Measurements from ENCODE around the gene FOXK1.

The FOXK1 gene

GRCh38 chr7:4745971-4746919, 64.2 kb downstream of the FOXK1 start:
- Histone ChIP-seq H3K36me3 (ENCODE audit: insufficient read depth) (peaks cover 6% of the 10 kb centered on the region), H3K9ac (peak overlapping the region; percentile 44), H3K79me2 (ENCODE audit: insufficient read depth, low read depth) (peaks cover 79% of the 10 kb centered on the region), H3K4me3 (IDR thresholded peaks at IDR 0.05; ENCODE audit: insufficient read depth, low read depth, low read length) (no peak overlapping the region), H2AFZ (ENCODE audit: low read depth) (no peak overlapping the region), H3K4me1 (ENCODE audit: low read depth, poor library complexity, severe bottlenecking) (peaks cover 53% of the 10 kb centered on the region), H3K4me2 (peak overlapping the region; percentile 98), H4K20me1 (ENCODE audit: insufficient read depth) (no peaks in the 10 kb centered on the region), H3K27me3 (ENCODE audit: insufficient read depth, low read depth) (no peaks in the 10 kb centered on the region), H3K27ac (peak overlapping the region; percentile 73)
- no peak for TF ChIP-seq CTCF (conservative IDR thresholded peaks at IDR 0.05; ENCODE audit: low read depth, low read length)

- H2AFZ ChIP-seq (ENCODE audit: low read depth): no peak overlapping the region
- no peaks in the 10 kb centered on the region for H3K27me3 ChIP-seq (ENCODE audit: insufficient read depth, low read depth)
- H3K4me3 ChIP-seq (IDR thresholded peaks at IDR 0.05; ENCODE audit: insufficient read depth, low read depth, low read length): no peak overlapping the region
- H3K4me2 ChIP-seq: peak overlapping the region; percentile 98
- H4K20me1 ChIP-seq (ENCODE audit: insufficient read depth): no peaks in the 10 kb centered on the region
- peaks cover 53% of the 10 kb centered on the region for H3K4me1 ChIP-seq (ENCODE audit: low read depth, poor library complexity, severe bottlenecking)
- H3K27ac ChIP-seq: peak overlapping the region; percentile 73; the same call in 1 of the 2 replicates
- H3K79me2 ChIP-seq (ENCODE audit: insufficient read depth, low read depth): peaks cover 72% of the 10 kb centered on the region
- no peak overlapping the region for H3K9ac ChIP-seq
- TF ChIP-seq CTCF (conservative IDR thresholded peaks at IDR 0.05; ENCODE audit: low read depth, low read length): no peak
- H3K36me3 ChIP-seq (ENCODE audit: insufficient read depth): peaks cover 6% of the 10 kb centered on the region; the same call in 1 of the 2 replicates
Measured at GRCh38 chr7:4747013-4747412, 64.9 kb downstream of the FOXK1 start.

DNA sequence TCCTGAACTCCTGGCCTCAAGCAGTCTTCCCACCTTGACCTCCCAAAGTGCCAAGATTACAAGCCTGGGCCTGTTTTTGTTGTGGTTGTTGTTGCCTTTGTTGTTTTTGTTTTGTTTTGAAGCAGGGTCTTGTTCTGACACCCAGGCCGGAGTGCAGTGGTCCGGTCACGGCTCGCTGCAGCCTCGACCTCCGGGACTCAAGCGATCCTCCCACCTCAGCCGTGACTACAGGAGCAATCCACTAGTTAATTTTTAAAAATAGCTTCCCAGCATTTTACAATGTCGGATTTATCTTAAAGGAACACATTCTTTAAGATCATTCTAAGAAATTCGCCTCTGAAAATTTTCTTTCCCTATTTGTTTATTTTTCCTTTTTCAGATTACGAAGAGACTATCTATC, 65.7 kb downstream of the FOXK1 start:
- no peak overlapping the region for H3K4me2 ChIP-seq
- no peaks in the 10 kb centered on the region for H4K20me1 ChIP-seq (ENCODE audit: insufficient read depth)
- no peaks in the 10 kb centered on the region for H3K27me3 ChIP-seq (ENCODE audit: insufficient read depth, low read depth)
- TF ChIP-seq CTCF (conservative IDR thresholded peaks at IDR 0.05; ENCODE audit: low read depth, low read length): no peak
- peaks cover 47% of the 10 kb centered on the region for H3K4me1 ChIP-seq (ENCODE audit: low read depth, poor library complexity, severe bottlenecking)
- H3K4me3 ChIP-seq (IDR thresholded peaks at IDR 0.05; ENCODE audit: insufficient read depth, low read depth, low read length): no peak overlapping the region
- no peak overlapping the region for H3K9ac ChIP-seq
- H3K79me2 ChIP-seq (ENCODE audit: insufficient read depth, low read depth): peaks cover 70% of the 10 kb centered on the region
- no peak overlapping the region for H3K27ac ChIP-seq
- peaks cover 6% of the 10 kb centered on the region; the same call in 1 of the 2 replicates for H3K36me3 ChIP-seq (ENCODE audit: insufficient read depth)
- H2AFZ ChIP-seq (ENCODE audit: low read depth): no peak overlapping the region

GRCh38 chr7:4748231-4748681, 66.2 kb downstream of the FOXK1 start:
- no peak for TF ChIP-seq CTCF (conservative IDR thresholded peaks at IDR 0.05; ENCODE audit: low read depth, low read length)
- no peaks in the 10 kb centered on the region for H4K20me1 ChIP-seq (ENCODE audit: insufficient read depth)
- no peak overlapping the region for H3K4me3 ChIP-seq (IDR thresholded peaks at IDR 0.05; ENCODE audit: insufficient read depth, low read depth, low read length)
- no peak overlapping the region for H3K9ac ChIP-seq
- no peak overlapping the region for H3K27ac ChIP-seq
- no peak overlapping the region for H3K4me2 ChIP-seq
- H3K27me3 ChIP-seq (ENCODE audit: insufficient read depth, low read depth): no peaks in the 10 kb centered on the region
- H3K4me1 ChIP-seq (ENCODE audit: low read depth, poor library complexity, severe bottlenecking): peaks cover 42% of the 10 kb centered on the region
- H3K79me2 ChIP-seq (ENCODE audit: insufficient read depth, low read depth): peaks cover 70% of the 10 kb centered on the region
- peaks cover 6% of the 10 kb centered on the region; the same call in 1 of the 2 replicates for H3K36me3 ChIP-seq (ENCODE audit: insufficient read depth)
- H2AFZ ChIP-seq (ENCODE audit: low read depth): no peak overlapping the region
